GM21360 (cell line): ENCODE measurements around the gene ASCC2.
"Not testable (repeated sequence)": the region's sequence is repeated elsewhere in the genome, so short reads cannot be mapped to it uniquely, and the experiment has no call there.

Source experiments
- ATAC-seq: cut with Tn5 transposase; IDR thresholded peaks from one replicate; pipeline ENCODE4 v1.9.1; 2021; ENCODE audit warnings: mild to moderate bottlenecking, moderate library complexity; ENCODE audit not compliant: unreplicated experiment

Gene ASCC2

GRCh38 chr22:29859030-29859429, 21.0 kb upstream of the ASCC2 start:
- ATAC-seq: not testable (repeated sequence)

- ATAC-seq: no peak
Measured at GRCh38 chr22:29856496-29856895, 18.4 kb upstream of the ASCC2 start.

GRCh38 chr22:29855611-29856181, 17.6 kb upstream of the ASCC2 start:
- ATAC-seq: no peak

GRCh38 chr22:29854432-29854831, 16.4 kb upstream of the ASCC2 start:
- ATAC-seq: no peak

GRCh38 chr22:29848111-29848510, 10.0 kb upstream of the ASCC2 start:
- no peak for ATAC-seq

- no peak for ATAC-seq
Measured at GRCh38 chr22:29846290-29846689, 8.2 kb upstream of the ASCC2 start.

GRCh38 chr22:29842740-29843139, 4.7 kb upstream of the ASCC2 start:
- no peak for ATAC-seq

- ATAC-seq: no peak
Measured at GRCh38 chr22:29842172-29842571, 4.1 kb upstream of the ASCC2 start.

- no peak for ATAC-seq
Measured at GRCh38 chr22:29840498-29840897, 2.4 kb upstream of the ASCC2 start.

- ATAC-seq: no peak
Measured at GRCh38 chr22:29839039-29839438, 965 bp upstream of the ASCC2 start.

GRCh38 chr22:29838599-29838956, 504 bp upstream of the ASCC2 start:
- no peak for ATAC-seq

GRCh38 chr22:29836791-29837370, 1.2 kb downstream of the ASCC2 start:
- ATAC-seq: not testable (repeated sequence)

GRCh38 chr22:29834046-29834445, 4.0 kb downstream of the ASCC2 start:
- ATAC-seq: no peak

- ATAC-seq: no peak
Measured at GRCh38 chr22:29833392-29833965, 4.6 kb downstream of the ASCC2 start.

GRCh38 chr22:29831958-29832357, 6.1 kb downstream of the ASCC2 start:
- ATAC-seq: no peak

GRCh38 chr22:29831186-29831921, 6.7 kb downstream of the ASCC2 start:
- no peak for ATAC-seq

- no peak for ATAC-seq
Measured at GRCh38 chr22:29830585-29830984, 7.5 kb downstream of the ASCC2 start.

GRCh38 chr22:29827726-29828125, 10.3 kb downstream of the ASCC2 start:
- not testable (repeated sequence) for ATAC-seq

GRCh38 chr22:29827091-29827490, 11.0 kb downstream of the ASCC2 start:
- ATAC-seq: no peak

GRCh38 chr22:29825578-29825977, 12.5 kb downstream of the ASCC2 start:
- ATAC-seq: no peak

- no peak for ATAC-seq
Measured at GRCh38 chr22:29824677-29825076, 13.4 kb downstream of the ASCC2 start.
